NOMO-1 treated with DMSO at 0.1 percent for 48 hours (cell line): ENCODE measurements around the gene ZBTB20.
A peak's percentile ranks its signal among the peaks of the same experiment; 100 is the strongest.
"Not testable (repeated sequence)": the region's sequence is repeated elsewhere in the genome, so short reads cannot be mapped to it uniquely, and the experiment has no call there.

Source experiments
- DNase-seq: peaks from one replicate; lab custom pipeline; 2025; ENCODE audit not compliant: unreplicated experiment; lab: John Stamatoyannopoulos, UW

The ZBTB20 gene

GRCh38 chr3:114846252-114846651, 300.8 kb downstream of the ZBTB20 start:
- no peak for DNase-seq

- DNase-seq: no peak
Observed at GRCh38 chr3:114841515-114841914, 305.6 kb downstream of the ZBTB20 start.

GRCh38 chr3:114839476-114839875, 307.6 kb downstream of the ZBTB20 start:
- no peak for DNase-seq

- no peak for DNase-seq
Observed at GRCh38 chr3:114838025-114838424, 309.1 kb downstream of the ZBTB20 start.

- no peak for DNase-seq
Observed at GRCh38 chr3:114834175-114834940, 312.7 kb downstream of the ZBTB20 start.

- DNase-seq: no peak
Observed at GRCh38 chr3:114831861-114832260, 315.2 kb downstream of the ZBTB20 start.

GRCh38 chr3:114830652-114831051, 316.4 kb downstream of the ZBTB20 start:
- no peak for DNase-seq

- DNase-seq: no peak
Observed at GRCh38 chr3:114829783-114830182, 317.3 kb downstream of the ZBTB20 start.

GRCh38 chr3:114827495-114827894, 319.6 kb downstream of the ZBTB20 start:
- DNase-seq: peak; percentile 40

- no peak for DNase-seq
Observed at GRCh38 chr3:114824014-114824413, 323.1 kb downstream of the ZBTB20 start.

GRCh38 chr3:114823061-114823460, 324.0 kb downstream of the ZBTB20 start:
- no peak for DNase-seq

GRCh38 chr3:114816052-114816451, 331.0 kb downstream of the ZBTB20 start:
- no peak for DNase-seq

GRCh38 chr3:114812541-114813238, 334.4 kb downstream of the ZBTB20 start:
- DNase-seq: not testable (repeated sequence)

GRCh38 chr3:114809668-114810413, 337.2 kb downstream of the ZBTB20 start:
- DNase-seq: peak; percentile 54

GRCh38 chr3:114804099-114804498, 343.0 kb downstream of the ZBTB20 start:
- DNase-seq: no peak

- DNase-seq: no peak
Observed at GRCh38 chr3:114803042-114803695, 343.9 kb downstream of the ZBTB20 start.

GRCh38 chr3:114800272-114801031, 346.6 kb downstream of the ZBTB20 start:
- DNase-seq: no peak

- DNase-seq: no peak
Observed at GRCh38 chr3:114799816-114800215, 347.3 kb downstream of the ZBTB20 start.

GRCh38 chr3:114796796-114797195, 350.3 kb downstream of the ZBTB20 start:
- DNase-seq: no peak

- no peak for DNase-seq
Observed at GRCh38 chr3:114794894-114795630, 352.0 kb downstream of the ZBTB20 start.
